Neuronal stem cell (in vitro differentiated cells): Measurements from ENCODE around the gene PSENEN.

ENCODE experiments used
- DNase-seq: peaks from one replicate; pipeline ENCODE4 v3.0.0-alpha.2; 2013; ENCODE audit warnings: low spot score
- H2AFZ ChIP-seq: one replicate; pipeline ENCODE4 v1.6.1; 2013; ENCODE audit warnings: mild to moderate bottlenecking, low read length, inconsistent platforms
- H2AK5ac ChIP-seq: 2 replicates; pipeline ENCODE4 v1.6.1; 2013; ENCODE audit warnings: low read depth, mild to moderate bottlenecking, inconsistent platforms, low read length, moderate library complexity, mixed read lengths
- H2BK120ac ChIP-seq: 2 replicates; pipeline ENCODE4 v1.6.1; 2013; ENCODE audit warnings: low read depth, mild to moderate bottlenecking, inconsistent platforms, low read length, moderate library complexity, mixed read lengths
- H2BK12ac ChIP-seq: one replicate; pipeline ENCODE4 v1.6.1; 2013; ENCODE audit warnings: low read length, inconsistent platforms
- H2BK15ac ChIP-seq: 2 replicates; pipeline ENCODE4 v1.6.1; 2013; ENCODE audit warnings: mild to moderate bottlenecking, low read length, inconsistent platforms, mixed read lengths
- H2BK5ac ChIP-seq: one replicate; pipeline ENCODE4 v1.6.1; 2013; ENCODE audit warnings: inconsistent platforms, mild to moderate bottlenecking, low read length, moderate library complexity
- H3K14ac ChIP-seq: one replicate; pipeline ENCODE4 v1.6.1; 2013; ENCODE audit warnings: low read length, inconsistent platforms
- H3K18ac ChIP-seq: 2 replicates; pipeline ENCODE4 v1.6.1; 2013; ENCODE audit warnings: low read length, inconsistent platforms
- H3K23ac ChIP-seq: 2 replicates; pipeline ENCODE4 v1.6.1; 2013; ENCODE audit warnings: low read depth, mild to moderate bottlenecking, mixed read lengths, low read length, inconsistent platforms; ENCODE audit not compliant: poor library complexity
- H3K27ac ChIP-seq: replicated peaks from 3 replicates; pipeline ENCODE4 v1.5.1; 2013; ENCODE audit warnings: low read length, inconsistent platforms
- H3K27me3 ChIP-seq, 3 experiments: 2 replicates each; pipeline ENCODE4 v1.6.1; 2013; ENCODE audit warnings: low read length in 3 of 3, mild to moderate bottlenecking in 2 of 3, inconsistent platforms in 1 of 3, low read depth in 1 of 3, mixed read lengths in 1 of 3, moderate library complexity in 1 of 3; ENCODE audit not compliant: control insufficient read depth in 3 of 3, insufficient read depth in 3 of 3
- H3K36me3 ChIP-seq, 2 donors: replicated peaks in 1 of 2; 2 replicates each; pipeline ENCODE4 v1.6.1; 2013; ENCODE audit warnings: low read length in 2 of 2; ENCODE audit not compliant: control insufficient read depth in 2 of 2, insufficient read depth in 2 of 2
- H3K4ac ChIP-seq: 2 replicates; pipeline ENCODE4 v1.6.1; 2013; ENCODE audit warnings: inconsistent platforms, mild to moderate bottlenecking, low read length, moderate library complexity
- H3K4me1 ChIP-seq, 2 donors: 1 replicate in 1 of 2; 2 replicates in 1 of 2; pipeline ENCODE4 v1.6.1; 2013; ENCODE audit warnings: low read length in 2 of 2, low read depth in 1 of 2; ENCODE audit not compliant: control insufficient read depth in 2 of 2, insufficient read depth in 1 of 2
- H3K4me2 ChIP-seq: one replicate; pipeline ENCODE4 v1.6.1; 2013; ENCODE audit warnings: mild to moderate bottlenecking, low read length, inconsistent platforms; ENCODE audit not compliant: insufficient read depth, poor library complexity, severe bottlenecking
- H3K4me3 ChIP-seq, 2 donors: 2 replicates each; pipeline ENCODE4 v1.5.1; 2013; ENCODE audit warnings: low read length in 2 of 2, mild to moderate bottlenecking in 2 of 2, inconsistent platforms in 1 of 2, moderate library complexity in 1 of 2
- H3K79me1 ChIP-seq: one replicate; pipeline ENCODE4 v1.6.1; 2013; ENCODE audit warnings: low read depth, mild to moderate bottlenecking, inconsistent platforms, low read length, moderate library complexity
- H3K9ac ChIP-seq: one replicate; pipeline ENCODE4 v1.6.1; 2013; ENCODE audit warnings: mild to moderate bottlenecking, low read depth, low read length, inconsistent platforms; ENCODE audit not compliant: poor library complexity
- H3K9me3 ChIP-seq, 2 donors: replicated peaks in 1 of 2; 2 replicates each; pipeline versions ENCODE3 to v1.6.1; 2013; ENCODE audit warnings: low read length in 2 of 2, mild to moderate bottlenecking in 2 of 2, inconsistent platforms in 1 of 2, low read depth in 1 of 2, mixed read lengths in 1 of 2, moderate library complexity in 1 of 2; ENCODE audit not compliant: control insufficient read depth in 2 of 2, insufficient read depth in 1 of 2
- H4K8ac ChIP-seq: one replicate; pipeline ENCODE4 v1.6.1; 2013; ENCODE audit warnings: low read depth, mild to moderate bottlenecking, inconsistent platforms, low read length, moderate library complexity
- H4K91ac ChIP-seq: one replicate; pipeline ENCODE4 v1.6.1; 2013; ENCODE audit warnings: low read length, low read depth, mild to moderate bottlenecking, inconsistent platforms; ENCODE audit not compliant: poor library complexity
- WGBS, 2 donors: extraction: QIAGEN DNeasy Blood & Tissue Kit; methylation state at CpG; one replicate each; pipeline ENCODE4 v1.1.7; 2013; ENCODE audit warnings: missing lambda C conversion rate in 2 of 2, mixed read lengths in 1 of 2; ENCODE audit not compliant: insufficient read length in 2 of 2, insufficient replicate concordance in 1 of 2; ENCODE audit errors: extremely low coverage in 2 of 2; 5-methylcytosine and 5-hydroxymethylcytosine counted together

PSENEN gene

DNA sequence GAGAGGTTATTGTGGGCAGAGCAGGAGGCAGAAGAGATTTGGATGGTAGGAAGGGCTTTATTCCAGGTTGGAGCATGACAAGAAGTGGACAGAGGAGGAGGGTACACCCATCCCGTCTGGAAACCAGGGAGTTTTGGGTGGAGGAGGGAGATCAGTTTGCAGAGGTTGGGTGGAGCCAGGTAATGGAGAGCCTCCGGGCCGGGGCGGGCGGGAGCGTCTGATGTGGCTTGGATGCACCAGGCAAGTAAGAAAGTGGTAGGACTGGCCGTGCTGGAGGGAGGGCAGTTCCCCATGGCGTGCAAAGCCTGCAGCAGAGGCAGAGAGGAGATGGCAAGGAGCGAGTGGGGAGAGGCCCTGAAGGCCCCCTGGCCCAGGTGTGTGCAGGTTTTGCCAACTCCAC is 14.1 kb upstream of the PSENEN start:
- H2BK12ac ChIP-seq = no peak overlapping the region
- no peak overlapping the region for H2BK120ac ChIP-seq
- no peaks in the 10 kb centered on the region for H3K27me3 ChIP-seq
- no peak overlapping the region for H2AK5ac ChIP-seq
- no CpG with 5 or more reads among the region's 9 CpGs for WGBS, 2 donors
- H3K14ac ChIP-seq = no peak overlapping the region
- no peak overlapping the region for H2BK15ac ChIP-seq
- peaks cover 71 to 96% of the 10 kb centered on the region in 2 donors for H3K36me3 ChIP-seq
- H3K18ac ChIP-seq = no peak overlapping the region
- no peak for DNase-seq
- H2BK5ac ChIP-seq = no peak overlapping the region
- no peaks in the 10 kb centered on the region for H3K9me3 ChIP-seq
- H3K4me1 ChIP-seq = no peaks in the 10 kb centered on the region
- H3K9ac ChIP-seq = no peak overlapping the region
- H3K4me3 ChIP-seq = no peak overlapping the region
- no peak overlapping the region for H2AFZ ChIP-seq
- no peak overlapping the region for H4K8ac ChIP-seq
- H3K23ac ChIP-seq = peak overlapping the region; percentile 31
- no peak overlapping the region for H3K4ac ChIP-seq
- H3K27ac ChIP-seq = no peak overlapping the region
- no peak overlapping the region for H4K91ac ChIP-seq
- no peak overlapping the region for H3K4me2 ChIP-seq
- H3K79me1 ChIP-seq = peaks cover 14% of the 10 kb centered on the region

DNA sequence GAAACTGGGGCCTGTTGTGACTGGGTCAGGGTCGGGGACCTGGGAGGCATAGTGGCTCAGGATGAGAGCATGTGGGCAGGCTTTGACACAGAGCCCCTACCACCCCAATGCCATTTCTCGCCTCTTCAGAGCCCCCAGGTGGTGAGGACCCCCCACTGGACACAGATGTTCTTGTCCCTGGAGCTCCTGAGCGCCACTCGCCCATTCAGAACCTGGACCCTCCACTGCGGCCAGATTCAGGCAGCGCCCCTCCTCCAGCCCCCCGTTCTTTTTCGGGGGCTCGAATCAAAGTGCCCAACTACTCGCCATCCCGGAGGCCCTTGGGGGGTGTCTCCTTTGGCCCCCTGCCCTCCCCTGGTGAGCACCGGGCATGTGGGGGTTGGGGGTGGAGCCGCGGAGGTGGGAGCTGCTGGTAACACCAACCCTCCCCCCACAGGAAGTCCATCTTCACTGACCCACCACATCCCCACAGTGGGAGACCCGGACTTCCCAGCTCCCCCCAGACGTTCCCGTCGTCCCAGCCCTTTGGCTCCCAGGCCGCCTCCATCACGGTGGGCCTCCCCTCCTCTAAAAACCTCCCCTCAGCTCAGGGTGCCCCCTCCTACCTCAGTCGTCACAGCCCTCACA is 13.6 kb upstream of the PSENEN start:
- no peak overlapping the region for H3K9ac ChIP-seq
- no CpG with 5 or more reads among the region's 21 CpGs for WGBS, 2 donors
- no peaks in the 10 kb centered on the region for H3K27me3 ChIP-seq

DNA sequence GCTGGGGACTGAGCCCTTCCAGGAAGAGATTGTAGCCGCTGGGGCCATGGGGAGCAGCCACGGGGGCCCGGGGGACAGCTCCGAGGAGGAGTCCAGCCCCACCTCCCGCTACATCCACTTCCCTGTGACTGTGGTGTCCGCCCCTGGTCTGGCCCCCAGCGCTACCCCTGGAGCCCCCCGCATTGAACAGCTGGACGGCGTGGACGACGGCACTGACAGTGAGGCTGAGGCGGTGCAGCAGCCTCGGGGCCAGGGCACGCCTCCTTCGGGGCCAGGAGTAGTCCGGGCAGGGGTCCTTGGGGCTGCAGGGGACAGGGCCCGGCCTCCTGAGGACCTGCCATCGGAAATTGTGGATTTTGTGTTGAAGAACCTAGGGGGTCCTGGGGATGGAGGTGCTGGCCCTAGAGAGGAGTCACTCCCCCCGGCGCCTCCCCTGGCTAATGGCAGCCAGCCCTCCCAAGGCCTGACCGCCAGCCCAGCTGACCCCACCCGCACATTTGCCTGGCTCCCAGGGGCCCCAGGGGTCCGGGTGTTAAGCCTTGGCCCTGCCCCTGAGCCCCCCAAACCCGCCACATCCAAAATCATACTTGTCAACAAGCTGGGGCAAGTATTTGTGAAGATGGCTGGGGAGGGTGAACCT is 12.8 kb upstream of the PSENEN start:
- Histone ChIP-seq H3K9me3 (no peaks in the 10 kb centered on the region), H2BK120ac (no peak overlapping the region), H3K4me3 (no peak overlapping the region), H3K27ac (no peak overlapping the region), H2BK15ac (no peak overlapping the region), H3K18ac (no peak overlapping the region), H2BK5ac (no peak overlapping the region), H3K14ac (peak overlapping the region; percentile 56), H3K36me3 (peaks cover 73 to 98% of the 10 kb centered on the region in 2 donors), H2AFZ (no peak overlapping the region), H3K4me1 (no peaks in the 10 kb centered on the region), H3K27me3 (no peaks in the 10 kb centered on the region), H3K79me1 (peaks cover 16% of the 10 kb centered on the region), H3K4me2 (no peak overlapping the region), H3K23ac (no peak overlapping the region), H2BK12ac (no peak overlapping the region), H3K9ac (peak overlapping the region; percentile 4), H3K4ac (no peak overlapping the region), H4K91ac (no peak overlapping the region), H4K8ac (no peak overlapping the region), H2AK5ac (no peak overlapping the region)
- WGBS, 2 donors = no CpG with 5 or more reads among the region's 25 CpGs
- DNase-seq = no peak

More for the DNA sequence above, 13.6 kb upstream of the PSENEN start:
- Histone ChIP-seq H3K4ac (no peak overlapping the region), H3K9me3 (no peaks in the 10 kb centered on the region), H3K18ac (no peak overlapping the region), H3K14ac (no peak overlapping the region), H4K8ac (no peak overlapping the region), H2BK15ac (no peak overlapping the region), H3K27ac (no peak overlapping the region), H3K4me3 (no peak overlapping the region), H2BK120ac (no peak overlapping the region), H4K91ac (no peak overlapping the region), H3K79me1 (peaks cover 15% of the 10 kb centered on the region), H3K4me2 (no peak overlapping the region), H3K23ac (peak overlapping the region; percentile 31), H2BK12ac (no peak overlapping the region), H2BK5ac (no peak overlapping the region), H2AK5ac (no peak overlapping the region), H2AFZ (no peak overlapping the region), H3K4me1 (no peaks in the 10 kb centered on the region), H3K36me3 (peaks cover 74 to 98% of the 10 kb centered on the region in 2 donors)
- no peak for DNase-seq

DNA sequence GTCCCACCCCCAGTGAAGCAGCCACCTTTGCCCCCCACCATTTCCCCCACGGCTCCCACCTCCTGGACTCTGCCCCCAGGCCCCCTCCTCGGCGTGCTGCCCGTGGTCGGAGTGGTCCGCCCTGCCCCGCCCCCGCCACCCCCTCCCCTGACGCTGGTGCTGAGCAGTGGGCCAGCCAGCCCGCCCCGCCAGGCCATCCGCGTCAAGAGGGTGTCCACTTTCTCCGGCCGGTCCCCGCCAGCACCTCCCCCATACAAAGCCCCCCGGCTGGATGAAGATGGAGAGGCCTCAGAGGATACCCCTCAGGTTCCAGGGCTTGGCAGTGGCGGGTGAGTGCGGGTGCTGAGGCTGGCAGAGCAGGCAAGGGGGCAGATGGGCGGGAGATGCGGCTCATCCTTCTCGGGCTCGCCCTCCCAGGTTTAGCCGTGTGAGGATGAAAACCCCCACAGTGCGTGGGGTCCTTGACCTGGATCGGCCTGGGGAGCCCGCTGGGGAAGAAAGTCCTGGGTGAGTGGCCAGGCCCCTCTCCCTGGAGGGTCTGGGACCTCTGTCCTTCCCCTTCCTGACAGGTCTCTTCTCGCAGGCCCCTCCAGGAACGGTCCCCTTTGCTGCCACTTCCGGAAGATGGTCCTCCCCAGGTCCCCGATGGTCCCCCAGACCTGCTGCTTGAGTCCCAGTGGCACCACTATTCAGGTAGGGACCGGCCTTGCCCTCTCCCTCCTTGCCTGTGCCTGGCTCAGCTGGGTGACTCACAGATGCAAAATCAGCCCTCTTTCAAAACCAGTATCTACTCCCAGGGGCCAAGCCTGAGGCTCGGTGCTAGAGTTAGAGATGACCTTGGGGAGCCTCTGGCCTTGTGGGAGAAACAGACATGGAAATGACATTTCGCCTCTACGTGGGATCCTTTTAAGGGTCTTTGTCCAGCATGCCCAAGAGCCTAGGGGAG is 12.0 kb upstream of the PSENEN start:
- no peak overlapping the region for H3K18ac ChIP-seq
- no peak overlapping the region for H3K27ac ChIP-seq
- DNase-seq = no peak

More for the DNA sequence above, 12.0 kb upstream of the PSENEN start:
- H3K4ac ChIP-seq = no peak overlapping the region
- H3K79me1 ChIP-seq = peaks cover 16% of the 10 kb centered on the region
- no peaks in the 10 kb centered on the region for H3K4me1 ChIP-seq
- no peak overlapping the region for H4K91ac ChIP-seq
- H2AK5ac ChIP-seq = no peak overlapping the region
- peak overlapping the region; percentile 20 for H3K23ac ChIP-seq
- peaks cover 74 to 98% of the 10 kb centered on the region in 2 donors for H3K36me3 ChIP-seq
- H2BK12ac ChIP-seq = no peak overlapping the region
- no peak overlapping the region for H2AFZ ChIP-seq
- no peak overlapping the region for H3K14ac ChIP-seq
- H3K4me3 ChIP-seq = no peak overlapping the region
- WGBS, 2 donors = no CpG with 5 or more reads among the region's 35 CpGs
- no peak overlapping the region for H3K4me2 ChIP-seq
- no peak overlapping the region for H2BK120ac ChIP-seq
- peak overlapping the region; percentile 60 for H3K9ac ChIP-seq
- no peaks in the 10 kb centered on the region for H3K27me3 ChIP-seq
- H4K8ac ChIP-seq = peak overlapping the region; percentile 17
- no peak overlapping the region for H2BK15ac ChIP-seq
- H2BK5ac ChIP-seq = peak overlapping the region; percentile 66
- no peaks in the 10 kb centered on the region for H3K9me3 ChIP-seq
